ENCODE measurements around the gene OR2V1. TPM values are rescaled to one million over a fixed set of nuclear protein-coding genes. Genes with fewer than 3 reads are reported as not detected.

OR2V1 gene
- total and polyA plus RNA-seq, 7 experiments from 2014 or later, result not detected

DNA sequence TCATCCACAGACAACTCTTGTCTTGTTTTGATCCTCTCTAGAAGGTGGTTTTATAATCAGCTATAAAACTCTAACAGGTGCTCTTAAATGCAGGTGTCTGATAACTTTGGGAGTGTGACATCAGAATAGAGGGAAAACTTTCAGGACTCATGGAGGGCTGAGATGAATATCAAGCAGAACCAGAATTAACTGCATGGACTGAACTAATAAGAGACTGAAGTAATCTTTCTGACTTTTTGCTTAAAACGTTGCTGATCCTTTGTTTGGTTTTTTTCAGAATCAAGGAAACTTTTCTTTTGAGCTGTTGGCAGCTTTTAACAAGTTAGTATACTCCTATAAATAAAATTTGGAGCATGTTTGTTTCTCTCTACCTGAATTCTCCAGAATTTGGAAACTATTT, 14.2 kb upstream of the OR2V1 start:
- peaks cover 0 to 2% (median 0%) of the 10 kb centered on the region in 3 experiments for H3K9me3 ChIP-seq (ENCODE audit: control insufficient read depth in 2 of 3, low read length in 3 of 3)
- H3K4me3 ChIP-seq (ENCODE audit: low read length), result no peak overlapping the region
- no peak for ATAC-seq
- H3K4me1 ChIP-seq (ENCODE audit: control insufficient read depth in 2 of 2, insufficient read depth in 2 of 2, low read length in 2 of 2), result no peaks in the 10 kb centered on the region
- H3K36me3 ChIP-seq (ENCODE audit: control insufficient read depth in 2 of 3, insufficient read depth in 3 of 3, low read length in 3 of 3), result no peaks in the 10 kb centered on the region
- no peak overlapping the region for H3K27ac ChIP-seq (ENCODE audit: low read depth, low read length)
- Mint-ChIP-seq H3K9me3 (peaks cover 0 to 21% (median 4%) of the 10 kb centered on the region in 11 donors), H3K27me3 (peaks cover 17 to 74% (median 67%) of the 10 kb centered on the region in 5 donors), H3K4me1 (no peaks in the 10 kb centered on the region), H3K4me3 (no peak overlapping the region), H3K36me3 (peaks cover 0 to 7% (median 0%) of the 10 kb centered on the region in 5 donors), H3K27ac (no peak overlapping the region)
- ChIA-PET CTCF (no interaction called here), POLR2A (no interaction called here)
- intact Hi-C loops (cut with micrococcal nuclease), result no loop called here
- no peaks in the 10 kb centered on the region for H3K27me3 ChIP-seq (ENCODE audit: control insufficient read depth in 2 of 2, insufficient read depth in 2 of 2, low read length in 2 of 2)
- no peak for DNase-seq

DNA sequence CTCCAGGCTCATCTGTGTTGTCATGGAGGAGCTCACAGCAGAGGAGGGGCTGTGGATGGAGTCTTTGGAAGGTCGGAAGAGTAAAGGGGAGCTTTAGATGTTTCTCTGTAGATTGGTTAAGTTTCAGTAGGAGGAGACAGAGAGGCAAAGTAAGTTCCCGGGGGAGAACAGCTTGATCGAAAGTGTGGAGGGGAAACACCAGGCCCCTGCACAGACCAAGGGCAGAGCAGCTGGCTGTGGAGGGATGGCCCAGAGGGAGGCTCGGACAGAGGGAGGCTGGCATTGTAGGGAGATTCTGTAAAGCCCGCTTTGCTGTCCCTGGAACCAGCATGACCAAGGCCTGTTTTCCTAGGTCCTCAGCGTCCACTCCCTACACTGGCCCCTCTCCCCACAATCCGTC, 11.1 kb upstream of the OR2V1 start:
- no peaks in the 10 kb centered on the region for H3K4me1 Mint-ChIP-seq
- H3K27ac ChIP-seq (ENCODE audit: low read depth, low read length), result no peak overlapping the region
- intact Hi-C loops (cut with micrococcal nuclease), result no loop called here
- ChIA-PET POLR2A (no interaction called here), CTCF (no interaction called here)
- H3K9me3 ChIP-seq (ENCODE audit: control insufficient read depth in 2 of 3, low read length in 3 of 3), result peaks cover 0 to 19% (median 0%) of the 10 kb centered on the region in 3 experiments
- H3K9me3 Mint-ChIP-seq, result peaks cover 6 to 50% (median 22%) of the 10 kb centered on the region in 11 donors
- no peak overlapping the region for H3K4me3 Mint-ChIP-seq
- no peak overlapping the region for H3K4me3 ChIP-seq (ENCODE audit: low read length)
- H3K36me3 ChIP-seq (ENCODE audit: control insufficient read depth in 2 of 3, insufficient read depth in 3 of 3, low read length in 3 of 3), result no peaks in the 10 kb centered on the region
- DNase-seq (no peak), ATAC-seq (no peak)
- no peak overlapping the region for H3K27ac Mint-ChIP-seq
- H3K27me3 Mint-ChIP-seq, result peaks cover 13 to 54% (median 47%) of the 10 kb centered on the region in 5 donors
- peaks cover 0 to 13% (median 10%) of the 10 kb centered on the region in 5 donors for H3K36me3 Mint-ChIP-seq
- no peaks in the 10 kb centered on the region for H3K4me1 ChIP-seq (ENCODE audit: control insufficient read depth in 2 of 2, insufficient read depth in 2 of 2, low read length in 2 of 2)
- H3K27me3 ChIP-seq (ENCODE audit: control insufficient read depth in 2 of 2, insufficient read depth in 2 of 2, low read length in 2 of 2), result no peaks in the 10 kb centered on the region

GRCh38 chr5:181140766-181141165, 9.8 kb upstream of the OR2V1 start:
- Mint-ChIP-seq H3K9me3 (peaks cover 6 to 62% (median 22%) of the 10 kb centered on the region in 11 donors), H3K4me1 (no peaks in the 10 kb centered on the region), H3K36me3 (peaks cover 0 to 13% (median 10%) of the 10 kb centered on the region in 5 donors), H3K27ac (no peak overlapping the region), H3K27me3 (peaks cover 13 to 51% (median 39%) of the 10 kb centered on the region in 5 donors), H3K4me3 (no peak overlapping the region)
- intact Hi-C loops (cut with micrococcal nuclease), result no loop called here
- no peak overlapping the region for H3K27ac ChIP-seq (ENCODE audit: low read depth, low read length)
- ChIA-PET CTCF (no interaction called here), POLR2A (no interaction called here)
- H3K9me3 ChIP-seq (ENCODE audit: control insufficient read depth in 2 of 3, low read length in 3 of 3), result peaks cover 0 to 19% (median 0%) of the 10 kb centered on the region in 3 experiments
- no peaks in the 10 kb centered on the region for H3K36me3 ChIP-seq (ENCODE audit: control insufficient read depth in 2 of 3, insufficient read depth in 3 of 3, low read length in 3 of 3)
- DNase-seq (no peak), ATAC-seq (no peak)
- H3K27me3 ChIP-seq (ENCODE audit: control insufficient read depth in 2 of 2, insufficient read depth in 2 of 2, low read length in 2 of 2), result peaks cover 0 to 3% of the 10 kb centered on the region in 2 donors
- H3K4me1 ChIP-seq (ENCODE audit: control insufficient read depth in 2 of 2, insufficient read depth in 2 of 2, low read length in 2 of 2), result no peaks in the 10 kb centered on the region
- H3K4me3 ChIP-seq (ENCODE audit: low read length), result no peak overlapping the region

- Mint-ChIP-seq H3K4me3 (no peak overlapping the region), H3K9me3 (peaks cover 6 to 70% (median 26%) of the 10 kb centered on the region in 11 donors), H3K27ac (no peak overlapping the region), H3K27me3 (peaks cover 10 to 50% (median 39%) of the 10 kb centered on the region in 5 donors), H3K4me1 (peaks cover 0 to 2% (median 0%) of the 10 kb centered on the region in 7 donors), H3K36me3 (peaks cover 0 to 15% (median 10%) of the 10 kb centered on the region in 5 donors)
- Histone ChIP-seq H3K36me3 (ENCODE audit: control insufficient read depth in 2 of 3, insufficient read depth in 3 of 3, low read length in 3 of 3) (no peaks in the 10 kb centered on the region), H3K27ac (ENCODE audit: low read depth, low read length) (no peak overlapping the region), H3K9me3 (ENCODE audit: control insufficient read depth in 2 of 3, low read length in 3 of 3) (peaks cover 0 to 19% (median 0%) of the 10 kb centered on the region in 3 experiments), H3K4me3 (ENCODE audit: low read length) (no peak overlapping the region), H3K27me3 (ENCODE audit: control insufficient read depth in 2 of 2, insufficient read depth in 2 of 2, low read length in 2 of 2) (peaks cover 0 to 6% of the 10 kb centered on the region in 2 donors), H3K4me1 (ENCODE audit: control insufficient read depth in 2 of 2, insufficient read depth in 2 of 2, low read length in 2 of 2) (no peaks in the 10 kb centered on the region)
- ATAC-seq (no peak), DNase-seq (no peak)
- ChIA-PET POLR2A (no interaction called here), CTCF (no interaction called here)
- intact Hi-C loops (cut with micrococcal nuclease), result no loop called here
These were observed 7.3 kb upstream of the OR2V1 start for GRCh38 chr5:181138258-181138657.

GRCh38 chr5:181136361-181136955, 5.5 kb upstream of the OR2V1 start:
- Histone ChIP-seq H3K27me3 (ENCODE audit: control insufficient read depth in 2 of 2, insufficient read depth in 2 of 2, low read length in 2 of 2) (peaks cover 0 to 6% of the 10 kb centered on the region in 2 donors), H3K4me1 (ENCODE audit: control insufficient read depth in 2 of 2, insufficient read depth in 2 of 2, low read length in 2 of 2) (no peaks in the 10 kb centered on the region), H3K27ac (ENCODE audit: low read depth, low read length) (no peak overlapping the region), H3K36me3 (ENCODE audit: control insufficient read depth in 2 of 3, insufficient read depth in 3 of 3, low read length in 3 of 3) (no peaks in the 10 kb centered on the region), H3K4me3 (ENCODE audit: low read length) (no peak overlapping the region), H3K9me3 (ENCODE audit: control insufficient read depth in 2 of 3, low read length in 3 of 3) (peaks cover 0 to 19% (median 0%) of the 10 kb centered on the region in 3 experiments)
- Mint-ChIP-seq H3K9me3 (peaks cover 6 to 68% (median 26%) of the 10 kb centered on the region in 11 donors), H3K36me3 (peaks cover 0 to 15% (median 9%) of the 10 kb centered on the region in 5 donors), H3K4me3 (no peak overlapping the region), H3K27ac (no peak overlapping the region), H3K27me3 (peaks cover 16 to 49% (median 37%) of the 10 kb centered on the region in 5 donors), H3K4me1 (peaks cover 0 to 2% (median 0%) of the 10 kb centered on the region in 7 donors)
- no peak for ATAC-seq
- POLR2A ChIA-PET, result no interaction called here
- DNase-seq, result no peak
- intact Hi-C loops (cut with micrococcal nuclease), result no loop called here
- CTCF ChIA-PET, result interaction anchor here (0.7 kb wide), 2 partner anchors 110 to 307 kb away, joined by 3 to 4 read pairs; no protein-coding TSS in a partner anchor

GRCh38 chr5:181134259-181134658, 3.3 kb upstream of the OR2V1 start:
- peaks cover 0 to 8% of the 10 kb centered on the region in 2 donors for H3K27me3 ChIP-seq (ENCODE audit: control insufficient read depth in 2 of 2, insufficient read depth in 2 of 2, low read length in 2 of 2)
- ChIA-PET CTCF (no interaction called here), POLR2A (no interaction called here)
- H3K27ac ChIP-seq (ENCODE audit: low read depth, low read length), result no peak overlapping the region
- H3K4me1 Mint-ChIP-seq, result peaks cover 0 to 2% (median 0%) of the 10 kb centered on the region in 7 donors
- no peak overlapping the region for H3K4me3 ChIP-seq (ENCODE audit: low read length)
- H3K36me3 Mint-ChIP-seq, result peaks cover 0 to 15% (median 3%) of the 10 kb centered on the region in 5 donors
- no peak overlapping the region for H3K4me3 Mint-ChIP-seq
- H3K9me3 Mint-ChIP-seq, result peaks cover 3 to 46% (median 22%) of the 10 kb centered on the region in 11 donors
- H3K9me3 ChIP-seq (ENCODE audit: control insufficient read depth in 2 of 3, low read length in 3 of 3), result peaks cover 0 to 13% (median 0%) of the 10 kb centered on the region in 3 experiments
- H3K27me3 Mint-ChIP-seq, result peaks cover 19 to 47% (median 44%) of the 10 kb centered on the region in 5 donors
- no peak for DNase-seq
- no peaks in the 10 kb centered on the region for H3K36me3 ChIP-seq (ENCODE audit: control insufficient read depth in 2 of 3, insufficient read depth in 3 of 3, low read length in 3 of 3)
- H3K27ac Mint-ChIP-seq, result no peak overlapping the region
- intact Hi-C loops (cut with micrococcal nuclease), result no loop called here
- no peak for ATAC-seq
- H3K4me1 ChIP-seq (ENCODE audit: control insufficient read depth in 2 of 2, insufficient read depth in 2 of 2, low read length in 2 of 2), result no peaks in the 10 kb centered on the region

Data from naive thymus-derived CD4-positive, alpha-beta T cell (primary cell).